UCSD-AML1 (cell line): ENCODE results near the gene AP5M1.
"Not testable (repeated sequence)": the region's sequence is repeated elsewhere in the genome, so short reads cannot be mapped to it uniquely, and the experiment has no call there.

Source experiments
- DNase-seq: peaks from one replicate; lab custom pipeline; 2025; ENCODE audit not compliant: unreplicated experiment; lab: John Stamatoyannopoulos, UW

The AP5M1 gene

DNA sequence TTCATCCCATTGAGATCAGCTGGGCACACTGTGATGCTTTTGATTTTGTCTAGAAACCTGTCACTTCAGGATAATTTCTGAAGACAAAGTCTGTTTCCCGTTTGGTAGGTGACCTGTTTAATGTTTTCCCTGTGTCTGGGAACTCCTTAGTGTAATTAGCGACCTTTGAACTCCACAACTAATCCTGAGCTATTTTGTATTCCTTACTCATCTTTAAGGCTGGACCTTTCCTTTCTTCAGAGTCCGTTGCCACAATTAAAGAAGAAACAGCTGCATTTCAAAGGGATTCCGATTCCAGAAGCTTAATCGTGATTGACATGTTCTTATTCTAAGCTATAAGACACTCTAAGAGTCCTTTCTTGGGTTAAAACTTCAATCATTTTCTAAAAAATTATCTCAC, 22.0 kb downstream of the AP5M1 start:
- no peak for DNase-seq

DNA sequence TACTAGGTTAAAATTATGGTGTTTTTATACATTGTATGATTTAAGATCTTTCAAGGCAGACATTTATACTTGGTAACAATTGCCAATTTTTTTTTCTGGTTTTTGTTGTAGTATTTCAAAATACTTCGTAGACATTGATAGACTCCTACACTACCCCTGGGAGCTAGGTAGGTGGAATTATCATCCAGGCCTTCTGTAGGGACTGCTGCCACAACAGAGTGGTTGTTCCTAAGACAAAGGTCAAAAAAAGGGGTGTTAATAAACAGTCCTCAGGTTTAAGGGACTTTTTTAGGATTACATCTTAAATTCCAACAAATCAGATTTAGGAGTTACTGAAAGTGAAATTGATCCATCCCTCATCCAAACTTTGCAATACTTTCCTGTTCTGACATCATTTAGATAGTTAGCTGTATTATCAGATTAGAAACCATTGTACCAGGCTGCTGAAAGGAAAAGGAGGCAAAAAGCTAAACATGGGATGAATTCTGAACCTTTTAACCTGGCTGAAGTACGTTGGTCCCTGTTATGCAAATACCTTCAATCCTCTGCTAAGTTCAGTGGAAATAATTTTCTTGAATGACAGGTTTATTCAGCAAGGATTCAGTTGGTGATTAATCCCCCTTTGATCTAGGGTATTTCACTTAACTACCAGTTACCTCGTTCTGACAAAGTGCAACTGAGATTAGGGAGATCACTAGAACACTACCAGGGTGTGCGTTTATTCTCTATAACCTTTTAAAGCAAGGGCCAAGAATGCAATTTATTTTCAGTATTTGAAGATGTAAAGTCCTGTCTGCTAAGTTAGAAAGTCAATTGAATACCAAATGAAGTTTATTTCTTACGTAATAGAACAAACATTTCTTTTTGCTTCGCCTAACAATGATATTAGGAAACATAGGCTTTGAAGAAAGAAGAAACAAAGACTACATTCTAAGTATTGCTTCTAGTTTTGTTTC, 23.2 kb downstream of the AP5M1 start:
- no peak for DNase-seq

DNA sequence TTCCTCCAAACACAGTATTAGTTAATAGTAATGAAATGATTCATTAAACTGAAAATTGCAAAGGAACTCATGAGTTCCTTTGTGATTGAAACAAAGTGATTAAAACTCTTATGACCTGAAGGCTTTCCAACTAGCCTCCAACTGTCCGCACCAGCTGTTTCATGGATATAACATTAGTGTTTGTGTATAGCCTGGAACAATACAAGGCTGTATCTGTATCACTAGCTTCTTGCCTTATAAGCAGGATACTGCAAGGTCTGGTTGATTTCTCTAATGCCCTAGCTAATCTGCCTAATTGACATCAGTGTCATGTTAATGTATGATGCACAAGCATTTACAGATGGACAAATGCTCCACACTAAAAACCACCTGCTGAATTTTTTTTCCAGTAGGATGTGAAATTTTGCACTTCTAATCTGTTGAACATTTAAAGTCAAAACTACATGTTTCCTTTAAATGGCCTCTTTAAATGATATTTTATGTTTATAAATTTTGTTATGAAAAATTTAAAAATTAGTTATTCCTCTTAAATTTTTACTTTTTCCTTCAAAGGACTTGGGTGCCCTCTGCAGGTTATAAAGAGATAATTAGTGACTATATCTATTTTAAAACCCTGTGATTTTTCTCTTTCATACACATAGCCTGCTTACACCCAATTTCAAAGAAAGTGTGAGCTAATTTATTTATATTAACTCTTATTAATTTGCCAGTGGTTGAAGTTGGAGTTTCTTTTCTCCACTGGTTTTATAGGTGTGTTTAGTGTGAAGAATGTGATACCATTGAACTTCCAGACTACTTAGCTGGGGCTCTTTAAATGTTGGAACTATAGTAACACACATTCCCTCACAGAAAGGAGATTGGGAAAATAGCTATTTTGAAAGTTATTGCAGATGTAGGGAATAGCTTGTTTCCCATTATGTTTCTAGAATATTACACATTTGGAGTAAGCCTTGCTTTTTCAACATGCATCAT, 25.4 kb downstream of the AP5M1 start:
- no peak for DNase-seq

DNA sequence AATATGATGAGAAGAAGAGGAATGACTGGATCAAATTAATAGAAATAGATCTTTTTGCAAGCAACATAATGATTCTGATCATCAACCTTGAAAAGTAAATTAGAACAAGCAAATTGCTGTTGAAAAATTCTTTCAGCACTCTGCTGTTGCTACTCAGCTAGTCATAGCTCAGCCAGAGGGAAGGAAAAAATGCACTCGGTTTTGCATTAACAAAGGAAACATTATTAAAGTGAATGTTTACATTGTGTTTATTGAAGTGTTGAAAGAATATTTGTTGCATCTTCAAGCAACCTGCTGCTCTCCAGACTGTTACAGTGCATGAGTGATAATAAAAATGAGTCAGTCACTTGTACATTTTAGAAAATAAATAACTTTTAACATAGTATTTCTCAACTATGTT, 26.5 kb downstream of the AP5M1 start:
- no peak for DNase-seq

GRCh38 chr14:57297852-57298251, 29.1 kb downstream of the AP5M1 start:
- no peak for DNase-seq

- no peak for DNase-seq
These were observed 30.7 kb downstream of the AP5M1 start for GRCh38 chr14:57299511-57299910.

GRCh38 chr14:57302883-57303282, 34.1 kb downstream of the AP5M1 start:
- DNase-seq, result no peak

DNA sequence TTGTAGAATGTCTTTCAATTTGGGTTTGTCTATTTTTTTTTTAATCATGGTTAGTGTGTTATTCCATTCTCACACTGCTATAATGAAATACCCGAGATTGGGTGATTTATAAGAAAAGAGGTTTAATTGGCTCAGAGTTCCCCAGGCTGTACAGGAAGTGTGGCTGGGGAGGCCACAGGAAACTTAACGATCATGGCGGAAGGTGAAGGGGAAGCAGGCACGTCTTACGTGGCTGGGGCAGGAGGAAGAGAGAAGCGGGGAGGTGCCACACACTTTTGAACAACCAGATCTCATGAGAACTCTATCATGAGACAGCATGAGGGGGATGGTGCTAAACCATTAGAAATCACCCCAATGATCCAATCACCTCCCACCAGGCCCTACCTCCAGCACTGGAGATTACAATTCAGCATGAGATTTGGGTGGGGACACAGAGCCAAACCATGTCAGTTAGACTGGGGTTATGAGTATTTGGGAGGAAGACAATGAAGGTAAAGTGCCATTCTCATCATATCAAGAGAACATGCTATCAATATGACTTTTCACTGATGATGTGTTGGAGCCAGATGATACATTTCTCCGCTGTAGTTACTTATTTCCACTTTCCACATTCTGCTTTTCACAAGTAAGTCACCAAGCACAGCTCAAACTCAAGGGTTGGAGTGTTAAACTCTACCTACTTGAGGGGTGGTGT, 45.8 kb downstream of the AP5M1 start:
- peak; percentile 20 for DNase-seq

DNA sequence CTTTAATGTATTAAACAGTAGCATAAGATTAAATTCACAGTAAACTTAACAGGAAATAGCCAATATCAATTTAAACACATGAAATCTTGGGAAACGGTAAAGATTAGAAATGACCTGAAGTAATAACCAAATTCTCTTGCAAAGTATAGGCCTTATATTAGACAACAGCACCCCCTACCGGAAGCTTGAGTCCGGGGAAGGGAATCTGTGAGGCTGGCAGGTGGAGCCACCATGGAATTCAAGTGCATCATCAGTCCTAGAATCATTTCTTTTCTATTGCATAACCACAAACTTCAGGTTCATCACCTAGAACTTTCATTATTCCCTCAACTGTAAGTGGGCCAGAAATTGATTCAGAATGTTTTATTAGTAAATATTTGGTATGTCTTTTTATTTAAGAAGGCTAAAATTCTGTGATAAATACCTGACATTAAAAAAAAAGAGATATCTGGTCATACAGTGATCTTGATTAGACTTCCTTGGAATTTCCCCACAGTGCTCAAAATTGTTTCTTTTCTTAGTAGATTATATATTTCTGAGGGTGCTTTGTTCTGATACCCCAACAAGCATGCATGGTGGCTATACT, 48.6 kb downstream of the AP5M1 start:
- peak; percentile 27 for DNase-seq

DNA sequence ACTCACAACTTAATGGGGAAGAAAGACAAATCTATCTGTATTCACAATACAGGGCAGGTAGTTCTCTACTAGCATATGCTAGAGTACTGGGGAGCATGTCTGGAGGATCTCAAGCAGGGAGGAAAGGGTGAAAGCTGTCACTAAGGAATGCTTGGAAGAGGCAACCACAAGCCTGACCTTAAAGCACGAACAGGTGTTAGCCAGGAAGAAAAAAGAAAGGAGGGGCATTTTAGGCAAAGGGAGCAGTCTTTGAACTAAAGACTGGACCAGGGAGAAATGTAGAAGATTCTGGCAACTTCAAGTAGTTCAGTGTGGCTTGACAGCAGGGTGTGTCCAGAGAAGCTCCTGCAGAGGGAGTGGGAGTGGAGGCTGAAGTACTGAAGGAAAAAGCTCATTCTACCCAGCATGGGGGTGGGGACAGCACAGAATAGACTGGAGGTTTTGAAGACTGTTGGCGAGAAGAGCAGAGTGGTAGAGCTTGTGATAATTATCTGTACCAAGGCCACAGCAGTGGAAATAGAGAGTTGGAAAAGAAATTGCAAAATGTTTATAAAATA, 50.9 kb downstream of the AP5M1 start:
- DNase-seq, result no peak

GRCh38 chr14:57323721-57324120, 55.0 kb downstream of the AP5M1 start:
- no peak for DNase-seq

- DNase-seq, result no peak
These were observed 57.5 kb downstream of the AP5M1 start for GRCh38 chr14:57326253-57326652.

- no peak for DNase-seq
These were observed 61.1 kb downstream of the AP5M1 start for GRCh38 chr14:57329833-57330232.

DNA sequence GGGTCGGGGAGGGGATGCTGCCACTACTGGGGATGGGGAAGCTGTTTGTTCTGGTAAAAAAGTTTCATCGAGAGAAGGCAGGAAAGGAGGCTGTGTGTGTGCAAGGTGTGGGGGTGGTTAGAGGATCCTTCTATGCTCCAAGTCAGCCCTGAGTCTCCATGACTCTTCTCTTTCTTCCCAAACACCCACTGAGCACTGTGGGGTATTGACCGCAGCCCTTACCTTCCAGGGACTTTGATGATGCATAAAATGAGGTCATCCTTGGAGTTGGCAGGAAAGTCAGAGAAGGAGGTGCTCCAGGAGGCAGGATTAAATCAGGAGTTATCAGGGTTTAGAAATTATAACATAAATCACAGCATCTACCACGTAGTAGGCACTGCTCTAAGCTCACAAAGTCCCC, 63.7 kb downstream of the AP5M1 start:
- not testable (repeated sequence) for DNase-seq

- not testable (repeated sequence) for DNase-seq
These were observed 65.0 kb downstream of the AP5M1 start for GRCh38 chr14:57333726-57334125.

- not testable (repeated sequence) for DNase-seq
These were observed 75.0 kb downstream of the AP5M1 start for GRCh38 chr14:57343545-57344297.

- no peak for DNase-seq
These were observed 76.3 kb downstream of the AP5M1 start for GRCh38 chr14:57345106-57345505.

DNA sequence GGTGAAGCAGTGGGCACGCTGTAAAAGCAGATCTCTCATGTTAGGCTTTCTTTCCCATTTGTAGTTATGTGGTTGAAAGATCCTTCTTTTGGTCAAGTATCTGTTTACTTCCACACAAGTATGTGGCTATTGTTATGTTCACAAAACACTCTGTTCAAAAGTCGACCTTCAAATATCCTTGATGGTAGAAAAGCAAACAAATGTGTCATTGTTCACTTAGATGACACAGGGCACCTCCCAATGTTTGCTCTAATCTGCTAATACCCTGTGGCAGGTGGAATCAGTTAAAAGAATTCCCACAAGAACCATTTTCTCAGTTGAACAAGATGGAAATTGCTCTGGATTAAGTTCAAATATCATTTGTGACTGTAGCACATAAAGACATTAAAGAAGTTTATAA, 78.0 kb downstream of the AP5M1 start:
- no peak for DNase-seq
